CD4-positive, alpha-beta T cell treated with Interleukin-15 for 4 hours (primary cell): ENCODE results near the gene GRM2.
"Not testable (repeated sequence)": the region's sequence is repeated elsewhere in the genome, so short reads cannot be mapped to it uniquely, and the experiment has no call there.

Experiments
- DNase-seq: peaks from one replicate; pipeline ENCODE4 v3.0.0-alpha.2; 2020; ENCODE audit warnings: low spot score

Gene GRM2

GRCh38 chr3:51722362-51722761 lies 15.5 kb downstream of the GRM2 start:
- DNase-seq = no peak

GRCh38 chr3:51727500-51727899 lies 20.6 kb downstream of the GRM2 start:
- no peak for DNase-seq

DNA sequence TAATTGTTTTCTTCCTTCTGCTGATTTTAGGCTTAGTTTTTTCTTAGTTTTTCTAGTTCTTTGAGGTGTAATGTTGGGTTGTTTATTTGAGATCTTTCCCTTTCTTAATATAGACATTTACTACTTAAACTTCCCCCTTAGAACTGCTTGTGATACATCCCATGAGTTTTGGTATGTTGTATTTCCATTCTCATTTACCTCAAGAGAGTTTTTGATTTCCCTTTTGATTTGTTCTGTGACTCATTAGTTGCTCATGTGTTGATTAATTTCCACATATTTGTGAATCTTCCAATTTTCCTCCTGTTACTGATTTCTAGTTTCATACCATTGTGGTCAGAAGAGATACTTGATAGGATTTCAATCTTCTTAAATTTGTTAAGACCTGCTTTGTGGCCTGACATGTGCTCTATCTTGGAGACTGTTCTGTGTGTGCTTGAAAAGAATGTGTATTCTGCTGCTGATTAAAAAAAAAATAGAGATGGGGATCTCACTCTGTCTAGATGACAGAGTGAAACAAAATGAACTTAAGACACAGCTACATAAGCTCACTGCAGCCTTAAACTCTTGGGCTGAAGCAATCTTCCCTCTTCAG lies 22.3 kb downstream of the GRM2 start:
- no peak for DNase-seq

GRCh38 chr3:51733859-51734571 lies 27.1 kb downstream of the GRM2 start:
- no peak for DNase-seq

- no peak for DNase-seq
Measured at GRCh38 chr3:51734572-51734907, 27.7 kb downstream of the GRM2 start.

DNA sequence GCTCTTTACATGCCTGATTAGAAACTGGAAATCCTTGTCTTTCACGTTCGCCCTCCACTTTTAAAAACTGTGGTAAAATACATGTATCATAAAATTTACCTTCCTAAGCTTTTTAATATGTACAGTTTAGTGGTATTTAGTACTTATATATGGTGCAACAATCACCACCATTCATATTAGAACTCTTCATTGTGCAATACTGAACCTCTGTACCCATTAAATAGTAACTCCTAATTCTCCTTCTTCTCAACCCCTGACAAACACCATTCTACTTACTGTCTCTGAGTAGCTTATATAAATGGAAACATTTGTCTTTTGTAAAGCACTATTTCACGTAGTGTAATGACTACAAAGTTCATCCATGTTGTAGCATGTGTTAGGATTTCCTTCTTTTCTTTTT lies 28.2 kb downstream of the GRM2 start:
- no peak for DNase-seq

DNA sequence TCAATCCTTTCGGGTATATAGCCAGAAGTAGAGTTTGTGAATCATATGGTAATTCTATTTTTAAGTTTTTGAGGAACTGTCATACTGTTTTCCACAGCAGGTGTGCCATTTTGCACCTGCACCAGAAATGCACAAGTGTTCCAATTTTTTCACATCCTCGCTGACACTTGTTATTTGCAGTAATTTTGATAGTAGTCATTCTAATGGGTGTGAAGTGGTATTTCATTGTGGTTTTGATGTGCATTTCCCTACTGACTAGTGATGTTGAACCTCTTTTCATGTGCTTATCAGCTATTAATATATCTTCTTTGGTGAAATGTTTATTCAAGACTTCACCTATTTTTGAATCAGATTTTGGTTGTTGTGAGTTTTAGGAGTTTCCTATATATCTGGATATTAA lies 29.1 kb downstream of the GRM2 start:
- no peak for DNase-seq

DNA sequence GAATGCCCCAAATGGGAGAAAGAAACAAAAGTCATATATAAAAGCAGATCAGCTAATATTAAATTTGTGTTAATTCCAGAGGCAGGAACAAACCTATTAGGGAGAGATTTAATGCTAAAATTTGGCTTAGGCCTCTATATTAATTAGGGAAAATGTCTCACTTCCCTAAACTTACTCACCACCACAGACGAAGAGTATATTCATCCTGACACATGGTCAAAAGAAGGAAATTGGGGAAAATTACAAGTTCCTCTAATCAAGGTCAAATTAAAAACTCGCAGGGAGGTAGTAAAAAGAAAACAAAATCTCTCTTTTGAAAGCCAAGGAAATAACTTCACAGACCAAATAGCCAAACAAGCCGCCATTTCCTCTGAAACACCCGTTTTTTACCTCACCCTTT lies 32.2 kb downstream of the GRM2 start:
- DNase-seq = no peak

DNA sequence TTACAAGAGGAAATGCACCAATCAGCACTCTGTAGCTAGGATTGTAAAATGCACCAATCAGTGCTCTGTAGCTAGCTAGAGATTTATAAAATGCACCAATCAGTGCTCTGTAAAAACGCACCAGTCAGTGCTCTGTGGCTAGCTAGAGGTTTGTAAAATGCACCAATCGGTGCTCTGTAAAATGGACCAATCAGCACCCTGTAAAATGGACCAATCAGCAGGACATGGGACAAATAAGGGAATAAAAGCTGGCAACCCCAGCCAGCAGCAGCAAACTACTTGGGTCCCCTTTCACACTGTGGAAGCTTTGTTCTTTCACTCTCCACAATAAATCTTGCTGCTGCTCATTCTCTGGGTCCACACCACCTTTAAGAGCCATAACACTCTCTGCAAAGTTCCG lies 35.5 kb downstream of the GRM2 start:
- DNase-seq = not testable (repeated sequence)

DNA sequence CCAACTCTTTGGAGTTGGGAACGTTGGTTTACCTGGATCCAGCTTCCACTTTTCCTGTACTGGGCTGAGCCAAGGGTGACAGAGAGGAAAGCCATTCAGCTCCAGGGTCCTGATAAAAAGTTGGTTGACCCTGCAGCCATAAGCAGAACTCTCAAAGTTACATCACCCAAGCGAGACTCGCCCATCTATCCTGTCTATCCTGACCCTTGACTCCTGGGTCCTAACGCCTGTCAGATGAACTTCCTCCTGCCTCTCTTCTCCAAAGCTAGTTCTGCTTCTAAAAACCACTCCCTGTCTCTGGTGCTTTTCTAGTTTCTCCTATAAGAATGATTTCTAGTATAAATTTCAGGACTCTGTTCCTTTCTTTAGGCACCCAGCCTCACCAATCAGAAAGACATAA lies 36.1 kb downstream of the GRM2 start:
- DNase-seq = not testable (repeated sequence)

DNA sequence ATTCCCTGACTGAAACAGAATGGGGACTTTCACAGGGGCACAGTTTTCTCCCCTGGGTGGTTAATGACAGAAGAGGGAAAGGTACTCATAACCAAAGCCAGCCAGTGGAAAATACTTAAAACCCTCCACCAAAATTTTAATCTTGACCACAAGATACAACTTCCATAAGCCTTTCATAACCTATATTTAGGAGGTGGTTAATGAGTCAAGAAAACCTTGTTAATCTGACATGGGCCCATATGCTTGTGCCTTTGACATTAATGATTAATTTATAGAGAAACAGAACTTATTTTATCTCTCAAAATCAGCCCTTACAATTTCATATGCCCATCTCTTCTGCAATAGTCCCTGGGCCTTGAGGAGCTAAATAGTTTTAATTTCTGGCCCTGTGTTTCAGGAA lies 41.0 kb downstream of the GRM2 start:
- DNase-seq = no peak

- no peak for DNase-seq
Measured at GRCh38 chr3:51748327-51748726, 41.5 kb downstream of the GRM2 start.

DNA sequence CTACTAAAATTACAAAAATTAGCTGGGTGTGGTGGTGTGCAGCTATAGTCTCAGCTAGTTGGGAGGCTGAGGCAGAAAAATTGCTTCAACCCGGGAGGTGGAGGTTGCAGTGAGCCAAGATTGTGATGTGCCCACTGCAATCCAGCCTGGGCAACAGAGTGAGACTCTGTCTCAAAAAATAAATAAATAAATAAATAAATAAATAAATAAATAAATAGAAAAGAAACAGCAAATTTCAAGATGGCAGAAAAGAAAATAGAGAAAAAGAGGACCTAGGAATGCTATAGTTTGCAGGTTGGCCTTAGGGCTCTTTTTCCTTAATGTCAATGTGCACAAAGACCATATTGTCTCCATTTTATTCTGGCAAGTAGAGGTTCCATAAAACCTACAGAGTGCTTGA lies 44.0 kb downstream of the GRM2 start:
- no peak for DNase-seq

DNA sequence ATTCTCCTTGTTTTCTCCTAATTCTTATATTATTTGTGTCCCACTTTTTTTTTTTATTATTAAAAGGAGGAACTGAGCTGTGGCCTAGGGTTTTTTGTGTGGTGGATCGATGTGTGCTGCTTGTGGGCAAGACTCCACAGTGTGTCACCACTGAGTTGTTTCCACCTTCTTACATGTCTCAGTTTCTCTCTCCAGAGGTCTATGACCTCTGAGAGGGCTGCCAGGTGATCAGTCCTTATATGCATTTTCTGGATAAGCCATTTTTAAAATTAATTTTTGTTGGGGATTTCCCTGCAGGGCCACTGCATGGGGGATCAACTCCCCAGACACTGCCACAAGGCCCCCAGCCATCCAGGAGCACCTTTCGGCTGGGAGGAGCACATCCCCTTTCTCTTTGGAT lies 44.4 kb downstream of the GRM2 start:
- DNase-seq = no peak

DNA sequence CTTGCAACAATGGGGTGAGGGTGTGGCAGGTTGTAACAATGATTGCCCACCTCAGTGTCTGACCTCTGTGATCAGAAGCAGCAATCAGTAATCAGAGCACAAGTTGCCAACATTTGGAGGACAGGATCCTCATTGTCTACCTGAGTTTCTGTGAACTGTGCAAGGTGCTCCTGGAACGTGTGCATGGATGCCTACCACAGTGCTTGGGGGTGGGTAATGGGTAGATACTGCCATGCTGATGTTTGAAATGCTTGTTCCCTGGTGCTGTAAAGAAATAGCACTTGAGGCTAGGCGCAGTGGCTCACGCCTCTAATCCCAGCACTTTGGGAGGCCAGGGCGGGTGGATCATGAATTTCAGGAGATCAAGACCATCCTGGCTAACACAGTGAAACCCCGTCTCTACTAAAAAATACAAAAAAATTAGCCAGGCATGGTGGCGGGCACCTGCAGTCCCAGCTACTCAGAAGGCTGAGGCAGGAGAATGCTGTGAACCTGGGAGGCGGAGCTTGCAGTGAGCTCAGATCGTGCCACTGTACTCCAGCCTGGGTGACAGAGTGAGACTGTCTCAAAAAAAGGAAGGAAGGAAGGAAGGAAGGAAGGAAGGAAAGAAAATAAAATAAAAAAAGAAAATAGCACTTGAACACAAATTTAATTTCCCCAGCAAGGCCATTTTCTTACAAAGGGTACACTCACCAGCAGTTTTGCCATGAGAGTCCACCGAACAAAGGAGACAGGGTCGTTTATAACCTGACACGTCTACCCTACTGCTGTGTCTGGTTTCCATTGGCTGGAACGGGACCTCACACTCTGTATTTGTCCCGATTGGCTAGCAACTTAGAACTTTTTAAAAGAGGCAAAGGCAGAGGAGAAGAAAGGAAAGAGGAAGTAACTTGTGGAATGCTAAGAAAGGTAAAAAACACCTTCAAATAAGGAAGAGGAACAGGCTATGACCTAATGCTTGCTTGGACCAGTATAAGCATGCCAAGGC lies 47.2 kb downstream of the GRM2 start:
- not testable (repeated sequence) for DNase-seq

DNA sequence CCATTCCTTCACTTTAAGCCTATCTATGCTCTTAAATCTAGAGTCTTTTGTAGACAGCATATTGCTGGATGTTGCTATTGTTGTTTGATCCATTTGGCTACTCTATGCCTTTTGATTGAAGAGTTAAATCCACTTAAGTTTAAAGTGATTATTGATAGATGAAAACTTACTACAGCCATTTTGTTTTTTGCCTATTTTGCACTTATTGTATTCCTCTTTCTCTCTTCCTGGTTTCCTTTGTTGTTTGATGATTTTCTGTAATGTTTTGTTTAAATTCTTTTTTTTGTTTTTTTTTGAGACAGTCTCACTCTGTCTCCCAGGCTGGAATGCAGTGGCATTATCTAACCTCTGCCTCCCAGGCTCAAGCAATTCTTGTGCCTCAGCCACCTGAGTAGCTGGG lies 52.3 kb downstream of the GRM2 start:
- DNase-seq = no peak
